ENCODE measurements around the gene MECP2. TPM values are rescaled to one million over a fixed set of nuclear protein-coding genes. Genes with fewer than 3 reads are reported as not detected.
A peak's percentile ranks its signal among the peaks of the same experiment; 100 is the strongest.

MECP2 gene
- total and polyA plus RNA-seq, 12 donors: 16.9 to 67.7 (median 53.2) TPM

GRCh38 chrX:154092371-154092770 lies 5.1 kb downstream of the MECP2 start:
- Histone ChIP-seq H3K9me3 (replicated peaks in 1 of 3) (no peaks in the 10 kb centered on the region), H3K4me1 (replicated peaks in 1 of 2) (peaks cover 20 to 51% of the 10 kb centered on the region in 2 donors), H3K27ac (peak overlapping the region in 1 of 5 donors; percentile 50), H3K4me3 (no peak overlapping the region), H3K36me3 (replicated peaks in 1 of 2) (peaks cover 0 to 4% of the 10 kb centered on the region in 2 donors), H3K27me3 (no peaks in the 10 kb centered on the region)
- intact Hi-C loops (cut with DNase I): no loop called here
- WGBS, 4 donors: 58 to 92% (median 66%) methylated on average over 2 to 5 of the region's 5 CpGs
- TF ChIP-seq POLR2A (IDR thresholded peaks at IDR 0.05): no peak
- TF ChIP-seq, protein P1, sequence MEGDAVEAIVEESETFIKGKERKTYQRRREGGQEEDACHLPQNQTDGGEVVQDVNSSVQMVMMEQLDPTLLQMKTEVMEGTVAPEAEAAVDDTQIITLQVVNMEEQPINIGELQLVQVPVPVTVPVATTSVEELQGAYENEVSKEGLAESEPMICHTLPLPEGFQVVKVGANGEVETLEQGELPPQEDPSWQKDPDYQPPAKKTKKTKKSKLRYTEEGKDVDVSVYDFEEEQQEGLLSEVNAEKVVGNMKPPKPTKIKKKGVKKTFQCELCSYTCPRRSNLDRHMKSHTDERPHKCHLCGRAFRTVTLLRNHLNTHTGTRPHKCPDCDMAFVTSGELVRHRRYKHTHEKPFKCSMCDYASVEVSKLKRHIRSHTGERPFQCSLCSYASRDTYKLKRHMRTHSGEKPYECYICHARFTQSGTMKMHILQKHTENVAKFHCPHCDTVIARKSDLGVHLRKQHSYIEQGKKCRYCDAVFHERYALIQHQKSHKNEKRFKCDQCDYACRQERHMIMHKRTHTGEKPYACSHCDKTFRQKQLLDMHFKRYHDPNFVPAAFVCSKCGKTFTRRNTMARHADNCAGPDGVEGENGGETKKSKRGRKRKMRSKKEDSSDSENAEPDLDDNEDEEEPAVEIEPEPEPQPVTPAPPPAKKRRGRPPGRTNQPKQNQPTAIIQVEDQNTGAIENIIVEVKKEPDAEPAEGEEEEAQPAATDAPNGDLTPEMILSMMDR (IDR thresholded peaks at IDR 0.05): no peak
- no peak for DNase-seq

DNA sequence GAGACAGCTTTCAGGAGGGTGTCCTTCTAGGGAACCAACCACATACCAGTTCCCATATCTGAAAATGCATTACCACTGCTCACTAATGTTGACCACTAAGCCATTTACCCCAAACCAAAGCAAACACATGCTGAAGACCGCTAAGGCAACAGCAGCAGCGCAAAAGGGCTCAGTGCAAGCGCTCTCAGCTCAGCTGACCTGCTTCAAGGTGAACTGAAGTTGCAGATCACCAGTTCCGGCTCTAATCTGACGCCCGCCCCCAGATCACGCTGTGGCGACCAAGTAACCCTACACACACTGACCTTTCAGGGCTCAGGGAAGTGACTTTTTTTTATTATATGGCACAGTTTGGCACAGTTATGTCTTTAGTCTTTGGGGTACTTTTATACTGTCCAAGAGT lies 5.8 kb downstream of the MECP2 start:
- DNase-seq: peak; percentile 35 to 70 (median 60)
- Histone ChIP-seq H3K4me1 (replicated peaks in 1 of 2) (peaks cover 20 to 51% of the 10 kb centered on the region in 2 donors), H3K36me3 (replicated peaks in 1 of 2) (peaks cover 0 to 4% of the 10 kb centered on the region in 2 donors), H3K4me3 (no peak overlapping the region), H3K27ac (peak overlapping the region in 3 of 5 donors; percentile 25 to 50 (median 43)), H3K9me3 (replicated peaks in 1 of 3) (no peaks in the 10 kb centered on the region), H3K27me3 (peaks cover 4% of the 10 kb centered on the region)
- WGBS, 4 donors: 18 to 68% (median 40%) methylated on average over 4 to 8 of the region's 8 CpGs
- TF ChIP-seq POLR2A (IDR thresholded peaks at IDR 0.05): peak in 1 of 2 donors; percentile 22
- TF ChIP-seq, protein P1 (IDR thresholded peaks at IDR 0.05): no peak
- intact Hi-C loops (cut with DNase I): no loop called here

- 68 to 80% (median 74%) methylated on average over 4 of the region's 4 CpGs for WGBS, 4 donors
- DNase-seq: no peak
- H3K4me3 ChIP-seq: no peak overlapping the region
- H3K36me3 ChIP-seq (replicated peaks in 1 of 2): peaks cover 0 to 4% of the 10 kb centered on the region in 2 donors
- no peak for TF ChIP-seq POLR2A (IDR thresholded peaks at IDR 0.05)
- H3K27ac ChIP-seq: peak overlapping the region in 1 of 5 donors; percentile 43
- peaks cover 5% of the 10 kb centered on the region for H3K27me3 ChIP-seq
- H3K9me3 ChIP-seq (replicated peaks in 1 of 3): no peaks in the 10 kb centered on the region
- intact Hi-C loops (cut with DNase I): no loop called here
- H3K4me1 ChIP-seq (replicated peaks in 1 of 2): peaks cover 20 to 49% of the 10 kb centered on the region in 2 donors
Measured at GRCh38 chrX:154090731-154091130, 6.8 kb downstream of the MECP2 start.

DNA sequence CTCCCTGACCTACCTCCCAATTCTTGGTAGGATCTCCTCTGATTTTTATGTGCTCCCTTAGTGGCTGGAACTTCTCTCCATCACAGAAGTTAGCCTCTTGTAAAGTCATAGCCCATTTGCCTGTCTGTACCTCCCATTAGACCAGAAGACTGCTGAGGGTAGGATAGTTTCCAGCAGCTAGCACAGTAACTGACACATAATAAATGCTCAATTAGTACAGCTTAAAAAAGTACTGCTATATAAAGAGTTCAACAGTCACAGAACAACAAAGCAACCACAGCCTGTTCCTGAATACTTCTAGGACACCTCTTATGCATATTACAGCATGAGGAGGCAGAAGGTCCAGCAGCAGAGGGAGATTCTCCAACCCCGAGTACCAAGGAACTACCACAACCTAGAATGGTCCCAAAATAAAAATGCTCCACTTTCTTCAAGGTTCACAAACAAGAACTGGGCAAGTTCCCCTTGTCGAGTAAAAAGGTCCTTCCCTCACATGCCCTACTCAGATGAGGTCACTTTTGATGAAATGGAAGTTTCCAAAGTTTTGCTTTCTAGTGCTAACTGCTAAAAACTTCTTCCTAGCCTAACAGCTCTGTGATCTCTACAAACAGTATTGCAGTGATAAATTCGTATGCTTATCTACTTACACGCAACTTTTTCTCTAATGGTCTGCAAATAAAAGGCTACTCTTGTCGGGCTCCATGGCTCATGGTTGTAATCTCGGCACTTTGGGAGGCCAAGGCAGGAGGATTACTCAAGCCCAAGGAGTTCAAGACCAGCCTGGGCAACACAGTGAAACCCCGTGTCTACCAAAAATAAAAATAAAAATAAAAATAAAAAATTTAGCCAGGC lies 12.8 kb downstream of the MECP2 start:
- peak in 1 of 2 donors; percentile 18 for TF ChIP-seq POLR2A (IDR thresholded peaks at IDR 0.05)
- TF ChIP-seq, protein P1 (IDR thresholded peaks at IDR 0.05): no peak
- Histone ChIP-seq H3K4me3 (no peak overlapping the region), H3K36me3 (replicated peaks in 1 of 2) (no peaks in the 10 kb centered on the region), H3K4me1 (replicated peaks in 1 of 2) (peaks cover 19 to 48% of the 10 kb centered on the region in 2 donors), H3K9me3 (replicated peaks in 1 of 3) (no peaks in the 10 kb centered on the region), H3K27me3 (peaks cover 5% of the 10 kb centered on the region), H3K27ac (peak overlapping the region in 4 of 5 donors; percentile 51 to 71 (median 60))
- 23 to 57% (median 41%) methylated on average over 7 of the region's 7 CpGs for whole genome bisulfite sequencing, 4 donors
- DNase-seq: no peak
- intact Hi-C loops (cut with DNase I): no loop called here
